ENCODE measurements around the gene DIDO1. TPM values are rescaled to one million over a fixed set of nuclear protein-coding genes. Genes with fewer than 3 reads are reported as not detected.

DIDO1 gene
- total and polyA plus RNA-seq, 2 of the 13 experiments (the other 11 are each of a cell fraction or from before 2014, with no cell fraction given): 75.0 to 75.1 TPM

DNA sequence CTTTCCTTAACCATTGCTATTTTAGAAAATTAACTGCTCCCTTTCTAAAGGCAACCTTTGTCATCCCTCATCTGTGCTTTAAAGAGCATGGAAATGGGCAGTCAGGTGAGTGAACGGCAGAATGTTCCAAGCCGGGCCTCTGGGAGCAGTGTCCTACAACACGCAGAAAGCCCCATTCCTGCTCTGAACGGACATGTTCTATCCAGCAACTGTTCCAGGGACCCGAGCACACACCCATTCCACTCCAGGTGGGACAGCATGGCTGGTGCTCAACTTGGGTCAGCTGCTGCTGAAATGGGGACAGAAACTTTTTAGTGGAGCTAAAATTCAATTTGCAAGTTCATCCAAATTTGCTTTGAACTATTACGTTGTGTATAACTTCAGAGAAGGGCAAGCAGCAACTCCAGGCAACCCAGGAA is 26.7 kb downstream of the DIDO1 start (continued):
- TF ChIP-seq POGK (CRISPR knock-in tag; conservative IDR thresholded peaks at IDR 0.05) (0 out of 2 replicates have a peak, but pooled peaks have one; percentile 1), KDM5A (IDR thresholded peaks at IDR 0.05; ENCODE audit: borderline replicate concordance, low read length) (no peak), ZFP82 (CRISPR knock-in tag; IDR thresholded peaks at IDR 0.05; ENCODE audit: borderline replicate concordance) (0 out of 2 replicates have a peak, but pooled peaks have one; percentile 55), ETV6 (CRISPR knock-in tag; conservative IDR thresholded peaks at IDR 0.05) (no peak), MED13 (CRISPR knock-in tag; IDR thresholded peaks at IDR 0.05) (no peak), ZNF773 (CRISPR knock-in tag; IDR thresholded peaks at IDR 0.05; ENCODE audit: borderline replicate concordance) (no peak), ZNF709 (CRISPR knock-in tag; IDR thresholded peaks at IDR 0.05) (peak; percentile 78; the same call in 1 of the 2 replicates), ZNF446 (CRISPR knock-in tag; IDR thresholded peaks at IDR 0.05) (peak; percentile 33; the same call in 1 of the 2 replicates), CHCHD3 (CRISPR knock-in tag; IDR thresholded peaks at IDR 0.05) (no peak), ZNF782 (CRISPR knock-in tag; IDR thresholded peaks at IDR 0.05; ENCODE audit: borderline replicate concordance) (no peak), BATF2 (CRISPR knock-in tag; IDR thresholded peaks at IDR 0.05) (no peak), HOXA7 (CRISPR knock-in tag; IDR thresholded peaks at IDR 0.05) (0 out of 2 replicates have a peak, but pooled peaks have one; percentile 12), ZNF879 (CRISPR knock-in tag; IDR thresholded peaks at IDR 0.05) (0 out of 2 replicates have a peak, but pooled peaks have one; percentile 11), IRX3 (CRISPR knock-in tag; IDR thresholded peaks at IDR 0.05; ENCODE audit: borderline replicate concordance, low read depth) (no peak), HNRNPK (IDR thresholded peaks at IDR 0.05; ENCODE audit: low read depth, low read length, poor library complexity, severe bottlenecking) (no peak), PRDM10 (CRISPR knock-in tag; IDR thresholded peaks at IDR 0.05; ENCODE audit: low read depth) (no peak), ISX (CRISPR knock-in tag; conservative IDR thresholded peaks at IDR 0.05) (no peak)
- TF ChIP-seq, protein P1, sequence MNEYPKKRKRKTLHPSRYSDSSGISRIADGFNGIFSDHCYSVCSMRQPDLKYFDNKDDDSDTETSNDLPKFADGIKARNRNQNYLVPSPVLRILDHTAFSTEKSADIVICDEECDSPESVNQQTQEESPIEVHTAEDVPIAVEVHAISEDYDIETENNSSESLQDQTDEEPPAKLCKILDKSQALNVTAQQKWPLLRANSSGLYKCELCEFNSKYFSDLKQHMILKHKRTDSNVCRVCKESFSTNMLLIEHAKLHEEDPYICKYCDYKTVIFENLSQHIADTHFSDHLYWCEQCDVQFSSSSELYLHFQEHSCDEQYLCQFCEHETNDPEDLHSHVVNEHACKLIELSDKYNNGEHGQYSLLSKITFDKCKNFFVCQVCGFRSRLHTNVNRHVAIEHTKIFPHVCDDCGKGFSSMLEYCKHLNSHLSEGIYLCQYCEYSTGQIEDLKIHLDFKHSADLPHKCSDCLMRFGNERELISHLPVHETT (CRISPR knock-in tag; conservative IDR thresholded peaks at IDR 0.05): no peak; the same call in 1 of the 2 replicates

Data from HepG2 (cell line).